ENCODE results near the gene LPCAT2.

DNA sequence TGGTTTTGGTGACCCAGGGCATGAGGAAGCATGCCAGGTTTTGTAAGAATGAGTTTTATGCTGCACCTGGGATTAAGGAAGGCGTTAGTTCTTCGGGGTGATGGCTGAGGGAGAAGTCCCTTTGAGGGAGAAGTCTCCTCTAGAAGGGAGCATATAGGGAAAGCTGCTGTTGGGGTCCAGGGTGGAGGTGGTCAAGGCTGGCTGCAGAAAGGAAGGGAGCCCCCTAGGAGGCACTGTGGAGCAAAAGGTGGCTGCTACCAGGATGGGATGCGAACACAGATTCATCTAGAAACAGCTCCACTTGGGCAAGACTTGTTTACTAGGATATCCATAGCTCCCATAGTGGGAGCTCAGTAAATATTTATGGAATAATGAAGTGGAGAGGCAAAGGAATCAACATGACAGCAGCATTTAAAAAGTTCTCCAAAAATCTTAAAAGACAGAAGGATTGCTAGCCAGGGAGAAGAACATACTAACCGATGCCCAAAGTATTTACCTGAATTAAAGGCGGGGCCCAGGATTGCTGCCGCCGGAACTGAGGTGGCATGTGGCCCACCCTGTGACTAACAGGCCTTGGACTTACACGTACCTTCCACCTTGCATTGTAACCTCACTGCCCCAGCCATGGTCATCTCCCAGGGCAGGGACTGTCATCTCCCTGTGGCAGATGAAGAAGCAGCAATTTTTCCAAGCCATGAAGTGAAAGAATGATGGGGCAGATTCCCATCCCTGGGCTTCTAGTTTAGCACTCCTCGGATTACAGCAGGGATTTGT is 7.1 kb upstream of the LPCAT2 start:
- no peak for TF ChIP-seq POLR2A (IDR thresholded peaks at IDR 0.05; ENCODE audit: low read depth, low read length)
- no peak for TF ChIP-seq POLR2AphosphoS5 (IDR thresholded peaks at IDR 0.05; ENCODE audit: low read depth, low read length)

Data from GM12892 (cell line).